Uterus (tissue), 4 donors: ENCODE measurements around the gene HIP1R. TPM values are rescaled to one million over a fixed set of nuclear protein-coding genes. Genes with fewer than 3 reads are reported as not detected.
"Not testable (repeated sequence)": the region's sequence is repeated elsewhere in the genome, so short reads cannot be mapped to it uniquely, and the experiment has no call there.

ENCODE experiments used
- DNase-seq, 2 donors: peaks; one replicate each; pipeline ENCODE4 v3.0.0-alpha.2; 2019 to 2020
- H3K27ac ChIP-seq, 2 donors: fragments of 200-600 bp; sonication (generic); 1 replicate in 1 of 2; 2 replicates in 1 of 2; pipeline ENCODE4 v1.5.1; 2016 to 2018
- H3K27me3 ChIP-seq, 2 donors: fragments of 200-600 bp; sonication (generic); one replicate each; pipeline ENCODE4 v1.5.1; 2018 to 2019; ENCODE audit warnings: control low read depth in 1 of 2
- H3K36me3 ChIP-seq, 2 donors: fragments of 200-600 bp; sonication (generic); one replicate each; pipeline ENCODE4 v1.5.1; 2019; ENCODE audit warnings: control low read depth in 1 of 2
- H3K4me1 ChIP-seq, 2 donors: fragments of 200-600 bp; sonication (generic); one replicate each; pipeline ENCODE4 v1.5.1; 2018 to 2019; ENCODE audit warnings: control low read depth in 1 of 2
- H3K4me3 ChIP-seq, 2 donors: fragments of 200-600 bp; sonication (generic); 1 replicate in 1 of 2; 2 replicates in 1 of 2; pipeline ENCODE4 v1.5.1; 2018 to 2019; ENCODE audit warnings: mild to moderate bottlenecking in 1 of 2
- H3K9me3 ChIP-seq, 2 donors: fragments of 200-600 bp; sonication (generic); one replicate each; pipeline ENCODE4 v1.5.1; 2019; ENCODE audit warnings: control low read depth in 1 of 2
- CTCF ChIP-seq, 4 experiments: fragments of 200-600 bp in 2 of 4; fragments of 450-650 bp in 2 of 4; sonication (generic) in 2 of 4; IDR thresholded peaks; one replicate each; pipeline ENCODE4 v1.5.1; 2016 to 2019; ENCODE audit warnings: antibody characterized with exemption in 4 of 4, mild to moderate bottlenecking in 2 of 4, moderate library complexity in 1 of 4
- POLR2A ChIP-seq, 2 donors: fragments of 450-650 bp; IDR thresholded peaks; one replicate each; pipeline ENCODE4 v1.6.1; 2016; ENCODE audit warnings: antibody characterized with exemption in 2 of 2, mild to moderate bottlenecking in 1 of 2, moderate library complexity in 1 of 2
- intact Hi-C: fragments of 100-400 bp; cut with DNase I; formaldehyde crosslinking; loops from one replicate; pipeline ENCODE4 v1.15.1; 2023; ENCODE audit warnings: low total_unique reads
- total RNA-seq, 4 donors: library from RNA; depleted of rRNA in 3 of 4; stranded (reverse); fragments of >200 nt in 3 of 4; gene quantifications; one replicate each; pipeline versions ENCODE4 v1.1.0 to v1.2.4, GENCODE V29; 2014 to 2023
- donor health status: DM: yes; HTN: yes; CAD: no.

HIP1R gene
- total RNA-seq, 4 donors from 2014 or later, result 2.9 to 31.3 (median 25.8) TPM

DNA sequence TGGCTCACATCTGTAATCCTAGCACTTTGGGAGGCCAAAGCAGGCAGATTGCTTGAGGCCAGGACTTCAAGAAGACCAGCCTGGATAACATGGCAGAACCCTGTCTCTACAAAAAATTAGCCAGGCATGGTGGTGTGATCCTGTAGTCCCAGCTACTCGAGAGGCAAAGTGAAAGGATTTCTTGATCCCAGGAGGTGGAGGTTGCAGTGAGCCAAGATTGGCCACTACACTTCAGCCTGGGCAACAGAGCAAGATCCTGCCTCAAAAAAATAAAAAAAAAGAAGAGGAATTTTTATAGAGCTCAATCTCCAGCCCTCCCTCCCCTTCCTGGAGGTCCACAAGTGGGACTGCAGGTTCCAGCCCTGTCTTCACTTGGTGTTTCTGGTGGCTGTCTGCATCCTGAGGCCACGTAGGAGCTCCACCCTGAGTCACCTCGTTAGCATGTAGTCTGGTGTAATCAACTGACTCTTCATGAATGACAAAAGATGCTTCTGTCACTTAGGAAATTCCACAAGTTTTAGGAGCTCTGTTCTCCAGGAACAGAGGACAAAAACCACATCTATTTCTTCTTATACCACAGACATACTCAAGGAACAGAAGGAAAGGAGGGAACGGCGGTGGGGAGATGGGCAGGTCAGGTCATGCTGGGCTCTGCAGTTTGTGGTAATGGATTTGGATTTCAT, 44.7 kb upstream of the HIP1R start:
- Histone ChIP-seq H3K9me3 (no peaks in the 10 kb centered on the region), H3K36me3 (no peaks in the 10 kb centered on the region), H3K4me3 (no peak overlapping the region), H3K27ac (no peak overlapping the region), H3K4me1 (no peaks in the 10 kb centered on the region), H3K27me3 (no peaks in the 10 kb centered on the region)
- no peak for DNase-seq
- no peak for TF ChIP-seq CTCF (IDR thresholded peaks at IDR 0.05)
- no peak for TF ChIP-seq POLR2A (IDR thresholded peaks at IDR 0.05)
- intact Hi-C loops, result loop anchor here (5.0 kb wide), 1 partner anchor 162 kb away; no protein-coding TSS in a partner anchor

GRCh38 chr12:122793685-122794106, 41.6 kb upstream of the HIP1R start:
- TF ChIP-seq POLR2A (IDR thresholded peaks at IDR 0.05), result no peak
- peak; percentile 58 to 72 (median 62) for TF ChIP-seq CTCF (IDR thresholded peaks at IDR 0.05)
- intact Hi-C loops, result loop anchor here (5.0 kb wide), 1 partner anchor 159 kb away; no protein-coding TSS in a partner anchor
- no peak for DNase-seq
- Histone ChIP-seq H3K4me1 (no peaks in the 10 kb centered on the region), H3K36me3 (no peaks in the 10 kb centered on the region), H3K4me3 (no peak overlapping the region), H3K27me3 (no peaks in the 10 kb centered on the region), H3K27ac (no peak overlapping the region), H3K9me3 (no peaks in the 10 kb centered on the region)

- no peaks in the 10 kb centered on the region for H3K27me3 ChIP-seq
- TF ChIP-seq POLR2A (IDR thresholded peaks at IDR 0.05) (no peak), CTCF (IDR thresholded peaks at IDR 0.05) (no peak)
- H3K4me3 ChIP-seq, result no peak overlapping the region
- no peak for DNase-seq
- H3K27ac ChIP-seq, result no peak overlapping the region
- H3K4me1 ChIP-seq, result no peaks in the 10 kb centered on the region
- intact Hi-C loops, result no loop called here
- no peaks in the 10 kb centered on the region for H3K9me3 ChIP-seq
- no peaks in the 10 kb centered on the region for H3K36me3 ChIP-seq
These were observed 39.5 kb upstream of the HIP1R start for GRCh38 chr12:122795807-122796206.

- Histone ChIP-seq H3K9me3 (no peaks in the 10 kb centered on the region), H3K36me3 (no peaks in the 10 kb centered on the region), H3K27ac (no peak overlapping the region), H3K4me1 (no peaks in the 10 kb centered on the region), H3K27me3 (no peaks in the 10 kb centered on the region), H3K4me3 (no peak overlapping the region)
- no peak for DNase-seq
- TF ChIP-seq POLR2A (IDR thresholded peaks at IDR 0.05) (no peak), CTCF (IDR thresholded peaks at IDR 0.05) (no peak)
- intact Hi-C loops, result no loop called here
These were observed 35.5 kb upstream of the HIP1R start for GRCh38 chr12:122799641-122800243.

- no peak for TF ChIP-seq CTCF (IDR thresholded peaks at IDR 0.05)
- TF ChIP-seq POLR2A (IDR thresholded peaks at IDR 0.05), result no peak
- Histone ChIP-seq H3K4me3 (no peak overlapping the region), H3K36me3 (no peaks in the 10 kb centered on the region), H3K4me1 (no peaks in the 10 kb centered on the region), H3K27me3 (no peaks in the 10 kb centered on the region), H3K27ac (no peak overlapping the region), H3K9me3 (no peaks in the 10 kb centered on the region)
- no peak for DNase-seq
- intact Hi-C loops, result no loop called here
These were observed 31.3 kb upstream of the HIP1R start for GRCh38 chr12:122803937-122804336.

- H3K27ac ChIP-seq, DNase-seq, intact Hi-C loops, H3K4me1 ChIP-seq, H3K36me3 ChIP-seq, H3K9me3 ChIP-seq, H3K27me3 ChIP-seq, H3K4me3 ChIP-seq: not testable (repeated sequence)
These were observed 30.3 kb upstream of the HIP1R start for GRCh38 chr12:122804957-122805356.
